Measurements from ENCODE around the gene PSKH1.

The PSKH1 gene

DNA sequence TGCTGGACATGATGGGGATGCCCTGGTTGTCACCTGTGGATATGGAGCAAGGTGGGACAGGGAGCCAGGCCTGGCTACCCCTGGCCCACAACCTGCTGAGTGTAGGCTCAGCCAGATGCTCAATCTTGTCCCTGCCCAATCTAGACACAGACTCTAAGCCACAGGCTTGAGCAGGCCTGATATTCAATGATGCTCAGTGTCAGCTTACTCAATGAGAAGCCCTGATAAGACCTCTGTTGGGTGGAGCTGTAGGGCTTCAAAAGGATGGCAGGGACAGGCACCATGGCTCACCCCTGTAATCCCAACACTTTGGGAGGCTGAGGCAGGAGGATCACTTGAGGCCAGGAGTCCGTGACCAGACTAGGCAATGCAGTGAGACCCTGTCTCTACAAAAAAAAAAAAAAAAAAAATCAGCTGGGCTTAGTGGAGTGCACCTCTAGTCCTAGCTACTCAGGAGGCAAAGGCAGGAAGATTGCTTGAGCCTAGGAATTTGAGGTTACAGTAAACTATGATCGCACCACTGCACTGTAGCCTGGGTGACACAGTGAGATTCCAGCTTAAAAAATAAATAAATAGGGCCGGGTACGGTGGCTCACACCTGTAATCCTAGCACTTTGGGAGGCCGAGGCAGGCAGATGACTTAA lies 47.5 kb downstream of the PSKH1 start:
- DNase-seq (ENCODE audit: low spot score): no peak

DNA sequence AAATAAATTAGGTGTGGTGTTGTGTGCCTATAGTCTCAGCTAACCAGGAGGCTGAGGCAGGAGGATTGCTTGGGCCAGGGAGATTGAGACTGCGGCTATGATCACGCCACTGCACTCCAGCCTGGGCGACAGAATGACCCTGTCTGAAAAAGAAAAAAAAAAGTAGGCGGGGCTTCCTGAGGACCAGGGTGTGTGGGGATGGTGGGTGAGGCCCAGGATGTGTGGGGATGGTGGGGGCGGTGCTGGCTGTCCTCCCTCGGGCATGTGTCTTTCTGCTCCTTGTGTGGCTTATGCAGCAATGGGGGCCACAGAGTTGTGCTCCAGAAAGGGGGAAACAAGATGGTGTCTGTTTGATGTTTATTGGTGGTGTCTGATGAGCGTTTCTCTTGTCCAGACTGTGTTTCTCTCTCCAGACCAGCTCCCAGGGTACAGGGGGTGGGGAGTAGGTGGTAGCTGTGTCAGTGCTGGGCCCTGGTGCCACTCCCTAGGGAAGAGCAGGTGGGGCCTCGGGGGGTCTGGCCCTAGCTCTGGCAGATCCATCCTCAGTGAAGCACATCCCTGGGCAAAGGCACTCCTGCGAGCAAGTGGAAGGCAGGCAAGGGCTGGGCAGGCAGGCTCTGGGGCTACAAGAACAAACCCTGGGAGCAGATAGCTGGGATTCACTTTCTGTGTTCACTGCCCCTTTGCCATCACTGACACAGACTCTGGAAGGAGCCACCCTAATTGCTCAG lies 48.6 kb downstream of the PSKH1 start:
- DNase-seq (ENCODE audit: low spot score): no peak

- DNase-seq (ENCODE audit: low spot score): peak; percentile 84
These were observed 49.1 kb downstream of the PSKH1 start for GRCh38 chr16:67942200-67942509.

DNA sequence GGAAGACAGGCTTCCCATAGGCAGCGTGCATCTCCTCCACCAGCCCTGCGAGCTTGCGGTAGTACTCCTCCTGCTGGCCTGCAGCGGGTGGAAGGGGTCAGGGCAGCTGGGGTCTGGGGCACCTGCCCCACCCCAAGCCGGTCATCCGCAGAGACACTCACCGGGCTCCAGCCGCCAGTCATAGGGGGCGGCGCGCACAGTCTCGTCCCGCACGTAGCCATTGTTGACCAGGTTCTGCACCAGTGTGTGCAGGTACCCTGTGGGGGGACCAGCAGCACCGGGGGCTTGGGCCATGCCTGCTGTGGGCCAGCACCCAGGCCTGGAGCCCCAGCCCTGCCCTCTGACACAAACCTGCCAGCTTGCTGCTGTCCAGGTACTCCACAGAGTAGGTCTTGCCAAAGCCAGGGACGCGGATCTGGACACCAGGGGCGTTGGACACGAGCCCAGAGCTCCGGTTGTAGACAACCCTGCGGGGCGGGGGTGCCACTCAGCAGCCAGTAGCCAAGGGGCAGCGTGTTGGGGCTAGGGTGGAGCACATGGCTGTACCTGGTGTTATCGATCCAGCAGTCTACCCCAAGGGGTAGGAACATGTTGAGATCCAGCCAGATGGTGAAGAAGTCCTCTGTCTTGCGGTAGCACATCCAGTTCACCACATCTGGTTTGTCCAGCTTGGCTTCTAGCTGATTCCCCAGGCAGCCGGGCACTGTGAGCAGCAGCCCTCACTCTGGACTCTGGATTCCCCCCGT lies 49.6 kb downstream of the PSKH1 start:
- no peak for DNase-seq (ENCODE audit: low spot score)

DNA sequence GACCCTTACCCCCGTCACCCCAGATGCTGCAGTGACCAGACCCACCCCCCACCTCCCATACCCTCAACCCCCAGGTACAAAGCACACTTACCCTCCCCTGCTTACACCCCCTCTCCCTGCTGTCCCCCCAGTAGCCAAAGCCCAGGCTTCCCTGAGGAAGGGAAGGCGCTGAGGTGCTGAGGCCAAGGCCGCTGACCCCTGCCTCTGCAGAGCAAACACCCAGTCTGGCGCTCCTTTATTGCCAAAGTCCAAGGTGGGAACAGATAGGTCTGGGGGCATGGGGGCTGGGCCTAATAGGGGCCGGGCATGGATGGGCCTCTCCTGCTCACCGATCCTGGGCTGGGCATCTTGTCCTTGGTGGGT lies 50.2 kb downstream of the PSKH1 start:
- DNase-seq (ENCODE audit: low spot score): peak; percentile 70

DNA sequence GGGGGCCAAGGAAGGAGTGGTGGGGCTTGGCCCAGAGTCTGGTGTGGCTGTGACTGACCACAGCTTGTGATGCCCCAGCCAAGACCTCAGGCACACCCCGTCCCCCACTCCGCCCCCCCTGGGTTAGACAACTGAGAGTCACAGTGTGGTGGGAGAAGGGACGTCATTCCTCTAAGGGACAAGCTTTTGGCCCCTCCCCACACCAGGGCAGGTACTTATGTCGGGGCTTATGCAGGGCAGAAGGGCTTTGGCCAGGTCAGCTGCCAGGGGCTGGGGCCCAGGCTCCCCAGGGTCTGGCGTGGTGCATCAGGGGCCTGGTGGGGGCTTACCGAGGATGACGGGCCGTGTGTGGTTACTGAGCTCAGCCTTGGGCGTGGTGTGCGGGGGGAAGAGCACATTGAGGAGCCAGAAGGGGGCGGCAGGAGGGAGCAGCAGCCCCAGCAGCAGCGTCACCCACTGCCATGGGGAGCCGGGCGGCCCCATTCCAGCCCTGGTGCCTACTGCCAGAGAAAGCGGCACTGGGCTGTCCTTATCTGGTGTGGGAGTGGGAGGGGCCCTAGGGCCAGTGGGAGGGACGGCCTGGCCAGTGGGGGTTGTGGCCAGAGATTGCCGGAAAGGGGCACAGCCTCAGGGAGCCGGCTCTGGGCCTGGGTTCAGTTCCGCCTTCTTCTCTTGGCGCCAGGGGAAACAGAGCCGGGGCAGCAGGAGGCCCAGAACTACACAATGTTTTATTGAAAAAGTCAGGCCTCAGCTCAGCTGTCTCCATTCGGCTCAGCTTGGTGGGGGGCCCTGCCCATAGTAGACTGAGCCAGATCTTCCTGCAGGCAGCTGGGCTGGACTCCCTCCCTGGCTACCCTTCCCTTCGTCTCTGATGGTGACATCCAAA lies 50.8 kb downstream of the PSKH1 start, which contains the start of gene LCAT:
TSS of gene LCAT (minus strand) at position 502 of the 886 bp plus-strand sequence. CDS start at position 483, 19 bp downstream.
- DNase-seq (ENCODE audit: low spot score): no peak

- no peak for DNase-seq (ENCODE audit: low spot score)
These were observed 51.8 kb downstream of the PSKH1 start for GRCh38 chr16:67944690-67945391.

DNA sequence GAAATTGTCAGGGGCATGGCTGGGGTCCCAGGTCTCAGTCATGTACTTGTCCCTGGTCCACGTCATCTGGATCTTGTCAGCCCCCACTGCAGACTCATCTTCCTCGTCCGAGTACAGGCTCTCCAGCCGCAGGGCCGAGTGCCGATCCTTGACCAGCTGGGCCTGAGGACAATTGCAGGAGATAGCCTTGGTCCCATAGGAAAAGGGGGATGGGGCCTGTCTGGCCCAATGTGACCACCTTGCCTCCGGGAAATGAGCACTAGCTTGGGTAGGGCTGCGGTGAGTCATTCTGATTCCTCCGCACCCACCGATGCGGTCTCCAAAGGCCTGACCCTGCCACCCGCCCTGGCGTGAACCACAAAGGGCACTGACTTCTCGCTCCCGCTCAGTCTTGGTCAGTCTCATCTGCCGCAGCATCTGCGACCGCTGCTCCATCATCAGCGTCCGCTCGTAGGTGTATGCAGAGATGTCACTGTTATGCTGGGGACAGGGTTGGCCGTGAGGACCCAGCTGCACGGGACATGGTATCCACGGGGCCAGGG lies 52.4 kb downstream of the PSKH1 start:
- DNase-seq (ENCODE audit: low spot score): no peak

DNA sequence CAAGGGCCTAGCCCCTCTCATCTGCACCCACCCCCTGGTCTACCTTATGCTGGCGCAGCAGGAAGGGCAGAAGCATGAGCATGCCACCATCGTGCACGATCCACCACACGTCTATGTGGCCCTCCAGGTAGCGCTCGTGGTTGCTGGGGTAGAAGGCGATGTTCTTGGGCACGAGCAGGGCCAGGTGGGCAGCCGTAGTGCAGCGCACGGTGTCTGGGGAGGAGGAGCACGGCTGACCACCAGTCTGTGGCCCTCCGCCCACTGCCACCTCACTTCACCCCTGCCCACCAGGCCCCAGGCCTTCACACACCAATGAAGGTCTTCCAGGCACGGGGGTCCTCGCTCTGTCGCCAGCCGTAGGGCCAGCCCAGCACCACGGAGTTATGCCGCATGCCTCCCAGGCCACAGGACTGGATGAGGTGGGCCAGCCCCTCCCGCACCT lies 53.1 kb downstream of the PSKH1 start:
- no peak for DNase-seq (ENCODE audit: low spot score)

- DNase-seq (ENCODE audit: low spot score): no peak
These were observed 54.0 kb downstream of the PSKH1 start for GRCh38 chr16:67946966-67947558.

DNA sequence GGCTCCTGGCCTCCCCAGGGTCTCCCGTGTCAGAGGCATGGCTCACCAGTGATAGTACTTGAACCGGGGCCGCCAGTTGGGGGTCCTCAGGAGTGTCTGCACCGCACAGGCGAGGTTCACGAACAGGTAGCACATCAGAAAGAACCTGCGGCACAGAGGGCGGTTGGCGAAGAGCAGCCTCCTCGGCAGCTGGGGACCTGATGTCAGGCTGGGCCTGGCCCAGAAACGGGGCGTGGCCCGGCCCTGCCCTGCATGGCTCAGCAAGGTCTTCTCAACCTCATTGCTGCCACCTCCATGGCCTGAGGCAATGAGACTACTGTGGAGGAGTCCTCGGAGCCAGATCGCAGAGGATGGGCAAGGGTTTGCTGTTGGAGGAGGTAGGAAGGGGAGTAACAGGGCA lies 55.0 kb downstream of the PSKH1 start:
- no peak for DNase-seq (ENCODE audit: low spot score)

DNA sequence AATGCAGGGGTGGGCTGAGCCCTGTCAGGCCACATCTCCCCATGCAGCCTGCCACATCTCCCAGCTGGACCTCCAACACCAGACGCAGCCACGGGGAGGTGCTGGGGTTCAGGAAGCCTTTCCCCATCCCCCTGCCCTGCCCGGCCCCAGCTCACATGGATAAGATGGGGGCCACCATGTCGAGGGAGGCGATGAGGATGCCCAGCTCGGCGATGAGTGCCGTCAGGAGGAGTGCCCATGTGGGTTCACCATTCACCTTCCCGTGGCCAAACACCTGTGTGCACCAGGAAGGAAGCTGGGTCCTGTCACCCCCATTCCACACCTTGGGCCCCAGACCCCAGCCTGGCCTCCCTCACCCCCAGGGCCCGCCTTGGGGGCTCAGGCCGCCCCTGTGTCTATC lies 56.6 kb downstream of the PSKH1 start:
- DNase-seq (ENCODE audit: low spot score): no peak

- no peak for DNase-seq (ENCODE audit: low spot score)
These were observed 57.3 kb downstream of the PSKH1 start for GRCh38 chr16:67950335-67950843.

DNA sequence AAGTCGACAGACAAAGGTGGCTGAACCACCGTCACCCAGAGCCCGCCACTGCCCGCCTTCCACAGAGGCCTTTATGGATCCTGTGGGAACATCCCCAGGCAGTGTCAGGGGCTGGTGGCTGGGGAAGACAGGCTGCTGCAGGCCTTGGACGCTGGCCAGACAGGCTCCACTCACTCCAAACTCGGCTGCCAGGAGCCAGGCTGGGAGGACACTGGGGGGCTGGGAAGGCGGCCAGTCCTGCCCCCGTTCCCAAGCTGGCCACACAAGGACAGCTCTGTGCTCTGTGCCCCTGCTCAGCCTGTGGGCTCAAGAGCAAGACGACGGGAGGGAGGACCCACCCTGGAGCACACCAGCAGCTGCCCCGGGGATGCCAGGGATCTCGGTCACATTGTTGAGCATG lies 58.4 kb downstream of the PSKH1 start:
- DNase-seq (ENCODE audit: low spot score): no peak

DNA sequence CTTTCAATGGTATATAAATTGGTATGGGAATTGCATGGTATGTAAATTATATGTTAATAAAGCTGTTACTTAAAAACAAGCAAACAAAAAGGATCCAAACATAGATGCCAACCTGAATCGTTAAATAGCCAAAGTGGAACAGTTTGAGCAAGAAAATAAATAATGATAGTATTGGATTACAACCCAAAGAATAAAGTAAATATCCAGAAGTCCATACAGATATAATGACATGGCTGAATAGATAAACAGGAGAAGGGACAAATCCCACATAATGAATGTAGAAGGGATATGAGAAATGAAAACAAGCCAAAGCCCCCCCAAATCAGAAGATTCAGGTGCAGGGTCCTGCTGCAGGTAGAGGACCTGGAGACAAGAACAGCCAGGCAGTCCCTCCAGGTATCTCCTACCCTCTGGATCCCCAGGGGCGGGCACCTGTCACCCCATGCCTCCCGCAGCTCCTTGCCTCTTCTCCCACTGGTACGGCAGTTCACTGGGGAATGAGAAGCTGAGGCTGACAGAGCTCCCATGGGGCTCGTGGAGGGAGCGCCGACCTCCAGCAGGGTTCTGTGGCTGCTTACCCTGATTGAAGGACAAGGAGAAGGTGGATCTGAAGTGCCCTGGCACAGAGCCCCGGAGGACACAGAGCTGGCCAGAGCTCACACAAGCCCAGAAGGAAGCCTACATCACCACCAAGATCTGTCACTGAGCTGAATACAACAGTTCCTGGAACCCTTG lies 60.8 kb downstream of the PSKH1 start:
- no peak for DNase-seq (ENCODE audit: low spot score)

GRCh38 chr16:67954421-67955196 lies 61.6 kb downstream of the PSKH1 start:
- DNase-seq (ENCODE audit: low spot score): no peak

DNA sequence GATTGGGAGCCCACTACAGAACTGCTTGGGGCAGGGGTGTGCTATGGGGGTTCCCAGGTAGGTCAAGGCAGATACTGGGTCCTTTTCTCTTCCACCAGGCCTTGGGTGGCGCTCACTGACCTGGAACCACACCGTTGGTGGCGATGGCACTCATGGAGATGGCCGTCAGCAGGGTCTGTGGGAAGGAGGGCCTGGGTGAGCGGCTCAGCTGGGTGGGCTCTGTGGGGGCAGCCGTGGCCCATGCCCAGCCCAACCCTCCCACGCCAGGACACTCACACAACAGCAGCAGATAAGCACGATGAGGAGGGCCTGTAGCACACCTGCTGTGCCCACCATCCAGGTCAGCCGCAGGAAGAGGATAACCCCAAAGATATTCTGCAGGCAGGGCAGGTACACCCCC lies 64.6 kb downstream of the PSKH1 start:
- DNase-seq (ENCODE audit: low spot score): no peak

DNA sequence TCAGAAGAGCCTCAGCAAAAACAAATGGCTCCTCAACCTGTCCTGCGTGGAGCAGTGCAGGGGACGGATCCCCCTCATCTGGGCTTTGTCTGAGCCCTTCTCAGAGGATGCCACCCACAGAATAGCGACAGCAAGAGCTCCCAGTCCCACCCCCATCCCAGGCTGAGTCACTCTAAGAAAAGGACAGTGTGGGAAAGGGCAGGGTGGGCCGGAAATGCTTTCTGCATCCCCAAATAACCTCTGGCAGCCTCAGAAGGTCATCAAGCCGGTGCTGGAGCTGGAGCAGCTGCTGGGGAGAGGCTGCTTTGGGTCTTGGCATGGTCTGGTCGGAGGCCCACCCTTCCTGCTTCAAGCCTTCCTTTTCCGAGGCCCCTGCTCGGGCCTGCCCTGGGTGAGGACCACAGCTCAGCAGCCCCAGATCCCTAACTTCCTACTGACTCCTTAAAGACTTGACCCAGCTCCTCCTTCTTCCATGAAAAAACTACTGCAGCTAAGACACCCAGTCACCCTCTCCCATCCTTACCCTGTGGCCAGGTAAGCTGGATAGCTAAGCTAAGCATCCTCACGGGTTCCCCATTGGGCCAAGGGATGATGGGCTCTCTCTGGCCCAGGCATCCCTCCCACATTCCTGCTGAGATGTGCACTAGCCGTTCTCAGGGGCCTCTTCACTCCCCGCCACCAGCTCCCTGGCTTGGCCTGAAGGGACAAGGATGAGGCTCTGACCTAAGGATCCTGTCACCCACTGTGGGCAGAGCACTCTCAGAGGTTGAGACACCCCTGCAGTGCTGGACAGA lies 66.7 kb downstream of the PSKH1 start:
- no peak for DNase-seq (ENCODE audit: low spot score)
